HG02642 (cell line): ENCODE measurements around the gene ZNF780B.
"Not testable (repeated sequence)": the region's sequence is repeated elsewhere in the genome, so short reads cannot be mapped to it uniquely, and the experiment has no call there.

Source experiments
- ATAC-seq: cut with Tn5 transposase; IDR thresholded peaks from one replicate; pipeline ENCODE4 v1.9.1; 2021; ENCODE audit warnings: mild to moderate bottlenecking; ENCODE audit not compliant: unreplicated experiment, poor library complexity

Gene ZNF780B

DNA sequence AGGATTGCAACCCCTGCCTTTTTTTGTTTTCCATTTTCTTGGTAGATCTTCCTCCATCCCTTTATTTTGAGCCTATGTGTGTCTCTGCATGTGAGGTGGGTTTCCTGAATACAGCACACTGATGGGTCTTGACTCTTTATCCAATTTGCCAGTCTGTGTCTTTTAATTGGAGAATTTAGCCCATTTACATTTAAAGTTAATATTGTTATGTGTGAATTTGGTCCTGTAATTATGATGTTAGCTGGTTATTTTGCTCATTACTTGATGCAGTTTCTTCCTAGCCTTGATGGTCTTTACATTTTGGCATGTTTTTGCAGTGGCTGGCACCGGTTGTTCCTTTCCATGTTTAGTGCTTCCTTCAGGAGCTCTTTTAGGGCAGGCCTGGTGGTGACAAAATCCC, 14.3 kb downstream of the ZNF780B start:
- ATAC-seq, result not testable (repeated sequence)

DNA sequence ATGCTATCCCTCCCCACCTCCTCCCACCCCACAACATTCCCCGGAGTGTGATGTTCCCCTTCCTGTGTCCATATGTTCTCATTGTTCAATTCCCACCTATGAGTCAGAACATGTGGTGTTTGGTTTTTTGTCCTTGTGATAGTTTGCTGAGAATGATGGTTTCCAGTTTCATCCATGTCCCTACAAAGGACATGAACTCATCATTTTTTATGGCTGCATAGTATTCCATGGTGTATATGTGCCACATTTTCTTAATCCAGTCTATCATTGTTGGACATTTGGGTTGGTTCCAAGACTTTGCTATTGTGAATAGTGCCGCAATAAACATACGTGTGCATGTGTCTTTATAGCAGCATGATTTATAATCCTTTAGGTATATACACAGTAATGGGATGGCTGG, 18.0 kb downstream of the ZNF780B start:
- not testable (repeated sequence) for ATAC-seq

DNA sequence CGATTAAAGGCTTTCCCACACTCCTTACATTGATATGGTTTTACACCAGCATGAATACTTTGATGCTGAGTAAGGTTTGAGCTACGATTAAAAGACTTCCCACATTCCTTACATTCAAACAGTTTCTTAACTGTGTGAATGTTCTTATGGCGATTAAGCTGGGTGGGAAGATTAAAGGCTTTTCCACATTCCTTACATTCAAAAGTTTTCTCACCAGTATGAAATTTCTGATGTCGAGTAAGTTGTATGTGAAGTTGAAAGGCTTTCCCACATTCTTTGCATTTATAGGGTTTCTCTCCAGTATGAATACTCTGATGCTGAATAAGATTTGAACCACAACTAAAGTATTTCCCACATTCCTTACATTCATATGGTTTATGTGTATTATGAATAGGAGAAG, 20.0 kb downstream of the ZNF780B start:
- no peak for ATAC-seq

DNA sequence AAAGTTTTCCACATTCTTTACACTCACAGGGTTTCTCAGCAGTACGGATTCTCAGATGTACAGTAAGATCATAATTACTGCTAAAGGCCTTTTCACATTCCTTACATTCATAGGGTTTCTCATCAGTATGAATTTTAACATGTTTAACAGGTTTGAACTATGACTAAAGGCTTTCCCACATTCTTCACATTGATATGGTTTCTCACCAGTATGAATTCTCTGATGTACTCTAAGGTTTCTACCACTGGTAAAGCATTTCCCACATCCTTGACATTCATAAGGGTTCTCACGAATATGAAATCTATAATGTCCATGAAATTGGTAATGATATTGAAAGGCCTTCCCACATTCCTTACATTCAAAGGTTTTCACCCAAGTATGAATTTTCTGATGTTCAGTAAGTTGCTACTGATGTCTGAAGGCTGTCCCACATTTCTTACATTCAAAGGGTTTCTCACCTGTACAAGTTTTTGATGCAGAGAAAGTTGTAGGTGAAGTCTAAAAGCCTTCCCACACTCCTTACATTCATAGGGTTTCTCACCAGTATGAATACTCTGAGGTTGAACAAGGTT, 22.0 kb downstream of the ZNF780B start:
- no peak for ATAC-seq

DNA sequence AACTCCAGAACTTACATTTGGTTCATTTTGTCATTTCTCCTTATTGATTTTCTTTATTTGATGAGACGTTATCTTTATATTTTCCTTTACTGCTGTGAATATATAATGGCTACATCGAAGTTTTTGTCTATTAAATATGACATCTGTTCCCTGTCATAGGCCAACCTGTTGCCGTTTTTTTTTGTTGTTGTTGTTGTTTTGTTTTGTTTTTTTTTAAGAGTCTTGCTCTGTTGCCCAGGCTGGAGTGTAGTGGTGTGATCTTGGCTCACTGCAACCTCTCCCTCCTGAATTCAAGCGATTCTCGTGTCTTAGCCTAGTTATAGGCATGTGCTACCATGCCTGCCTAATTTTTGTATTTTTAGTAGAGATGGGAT, 29.4 kb downstream of the ZNF780B start:
- ATAC-seq, result no peak

DNA sequence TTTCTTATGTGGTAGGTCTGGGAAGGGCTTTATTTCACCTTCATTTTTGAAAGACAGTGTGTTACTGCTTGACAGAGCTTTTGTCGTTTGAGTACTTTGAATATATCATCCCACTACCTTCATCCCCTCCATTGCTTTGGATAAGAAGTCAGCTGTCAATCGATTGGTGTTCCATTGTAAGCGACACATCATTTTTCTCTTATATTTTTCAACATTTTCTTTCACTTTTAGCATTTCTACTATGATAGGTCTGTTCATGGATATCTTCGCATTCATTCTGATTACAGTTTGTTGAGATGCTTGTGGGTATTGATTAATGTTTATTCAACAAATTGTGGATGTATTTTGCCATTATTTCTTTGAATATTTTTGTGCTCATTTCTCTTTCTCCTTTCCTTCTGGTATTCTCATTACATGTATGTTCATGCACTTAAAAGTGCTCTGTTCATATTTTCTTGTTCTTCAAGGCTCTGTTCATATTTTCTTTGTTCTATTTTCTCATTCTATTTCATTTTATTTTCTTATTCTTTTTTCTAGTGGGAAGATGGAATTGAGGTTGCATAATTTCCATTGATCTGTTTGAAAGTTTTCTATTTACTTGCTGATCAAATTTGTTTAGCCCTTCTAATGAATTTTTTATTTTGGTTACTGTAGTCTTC, 30.0 kb downstream of the ZNF780B start:
- no peak for ATAC-seq

DNA sequence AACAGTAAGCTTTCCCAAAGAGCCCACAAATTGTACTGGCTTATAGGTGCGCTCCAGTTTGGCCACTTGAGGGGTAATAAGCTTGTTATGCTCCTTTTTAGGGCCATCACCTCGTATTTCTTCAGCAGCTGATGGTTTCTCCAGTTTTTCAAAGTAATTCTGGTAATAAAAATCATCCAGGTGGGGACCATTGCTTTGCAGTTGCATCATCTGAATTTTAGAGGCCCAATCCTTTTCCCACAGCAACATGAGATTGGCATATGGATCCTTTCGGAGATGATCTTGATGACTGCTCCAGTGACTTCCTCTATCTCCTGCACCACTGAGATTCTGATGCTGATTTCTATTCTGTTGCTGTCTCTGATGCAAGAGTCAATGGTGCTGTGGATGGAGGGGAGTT, 32.1 kb downstream of the ZNF780B start:
- no peak for ATAC-seq

DNA sequence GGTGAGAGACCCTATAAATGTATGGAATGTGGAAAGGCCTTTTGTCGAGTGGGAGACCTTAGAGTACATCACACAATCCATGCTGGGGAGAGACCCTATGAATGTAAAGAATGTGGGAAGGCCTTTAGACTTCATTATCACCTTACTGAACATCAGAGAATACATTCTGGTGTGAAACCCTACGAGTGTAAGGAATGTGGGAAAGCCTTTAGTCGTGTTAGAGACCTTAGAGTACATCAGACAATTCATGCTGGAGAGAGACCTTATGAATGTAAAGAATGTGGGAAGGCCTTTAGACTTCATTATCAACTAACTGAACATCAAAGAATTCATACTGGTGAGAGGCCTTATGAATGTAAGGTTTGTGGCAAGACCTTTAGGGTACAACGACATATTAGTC, 42.0 kb downstream of the ZNF780B start:
- no peak for ATAC-seq

DNA sequence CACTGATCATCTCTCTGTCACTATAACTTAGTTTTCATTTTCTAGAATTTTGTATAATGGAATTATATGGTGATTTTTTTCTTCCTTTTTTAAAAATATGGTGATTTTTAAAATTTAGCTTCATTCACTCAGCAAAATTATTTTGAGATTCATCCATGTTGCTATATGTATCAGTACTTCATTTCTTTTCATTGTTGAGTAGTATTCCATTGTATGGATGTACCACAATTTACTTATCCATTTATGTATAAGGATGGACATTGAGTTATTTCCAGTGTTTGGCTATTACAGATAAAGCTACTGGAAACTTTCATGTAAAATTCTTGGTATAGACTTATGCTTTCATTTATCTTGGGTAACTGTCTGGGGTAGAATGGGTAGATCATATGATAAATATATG, 46.4 kb downstream of the ZNF780B start:
- ATAC-seq, result no peak

DNA sequence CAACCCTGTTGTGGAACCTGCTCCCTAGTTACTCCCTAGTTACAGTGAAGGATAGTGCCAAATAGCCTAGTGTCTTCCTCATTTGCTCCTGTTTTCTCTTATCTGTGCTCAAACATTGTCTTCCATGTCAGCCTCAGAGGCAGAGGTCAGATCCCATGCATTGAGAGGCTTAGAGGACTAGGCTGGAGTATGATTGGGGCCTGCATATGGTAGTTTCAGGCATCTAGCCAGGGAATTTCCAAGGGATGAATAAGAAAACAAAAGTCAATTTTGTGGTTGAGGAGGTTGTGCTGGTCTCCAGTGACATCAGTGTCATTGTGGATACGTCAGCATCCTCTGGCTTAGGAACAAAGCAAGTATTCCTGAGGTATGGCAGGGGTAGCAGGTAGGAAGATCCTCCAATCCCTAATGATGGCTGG, 49.7 kb downstream of the ZNF780B start:
- ATAC-seq, result no peak

DNA sequence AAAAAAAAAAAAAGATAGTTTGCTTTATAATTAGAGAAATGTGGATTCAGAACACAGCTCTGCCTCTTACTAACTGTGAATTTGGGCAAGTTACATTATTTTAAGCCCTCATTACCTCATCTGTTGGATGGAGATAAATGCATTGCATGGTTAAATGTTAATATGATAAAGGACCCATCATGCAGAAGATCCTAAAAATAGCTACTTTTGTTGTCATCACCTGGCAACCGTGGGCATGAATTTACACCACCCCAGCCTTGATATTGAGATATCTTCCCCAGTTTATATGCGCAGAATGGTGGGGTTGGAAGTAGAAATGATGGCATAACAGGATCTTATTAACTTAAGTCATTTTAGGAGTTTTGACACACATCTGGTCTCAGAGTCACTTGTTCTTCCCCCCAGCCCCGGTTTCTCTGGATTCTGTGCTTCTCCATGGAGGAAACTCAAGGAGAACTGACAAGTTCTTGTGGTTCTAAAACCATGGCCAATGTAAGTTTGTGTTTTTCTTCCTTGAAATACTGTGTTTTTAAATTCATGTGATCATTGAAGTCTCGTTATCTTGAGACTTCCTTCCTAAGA, 50.2 kb downstream of the ZNF780B start:
- no peak for ATAC-seq

DNA sequence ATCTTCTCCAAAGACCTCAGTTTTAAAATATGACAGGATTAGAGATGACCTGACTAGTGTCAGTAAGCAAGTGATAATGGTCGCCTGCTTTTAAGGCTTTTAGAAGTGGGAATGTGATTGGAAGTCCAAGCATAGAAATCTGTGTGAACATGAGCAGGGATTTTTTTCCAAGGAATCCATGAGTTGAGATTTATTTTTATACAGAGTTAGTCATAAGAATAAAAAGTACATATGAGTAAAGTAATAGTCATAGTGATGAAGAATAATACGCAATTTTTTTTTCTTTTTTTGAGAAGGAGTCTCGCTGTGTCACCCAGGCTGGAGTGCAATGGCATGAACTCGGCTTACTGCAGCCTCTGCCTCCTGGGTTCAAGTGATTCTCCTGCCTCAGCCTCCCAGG, 57.5 kb downstream of the ZNF780B start:
- ATAC-seq, result no peak

DNA sequence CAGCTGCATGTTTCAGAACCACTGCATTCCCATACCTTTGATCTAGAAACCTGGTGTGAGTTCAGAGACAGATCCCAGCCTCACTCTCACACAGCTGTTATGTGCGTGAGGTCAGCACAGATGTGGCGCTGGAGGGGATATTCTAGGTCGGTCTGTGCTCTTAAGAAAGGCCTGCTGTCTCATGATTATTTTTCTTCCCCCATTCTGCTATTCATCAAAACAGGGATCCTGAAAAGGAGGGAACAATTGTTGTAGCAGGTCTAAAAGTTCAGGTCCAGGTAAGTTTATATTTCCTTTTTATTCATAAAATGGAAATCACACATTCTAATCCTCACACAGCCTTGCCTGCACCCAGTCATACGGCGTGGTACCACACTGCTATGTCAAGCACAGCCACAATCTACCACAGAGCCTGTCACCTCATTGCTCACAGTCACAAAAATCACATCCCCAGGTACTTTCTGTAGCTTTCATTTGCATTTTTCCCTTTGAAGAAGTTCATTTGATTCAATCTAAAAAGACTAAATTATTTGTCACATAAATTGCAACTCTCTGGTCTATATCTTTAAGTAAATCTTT, 58.3 kb downstream of the ZNF780B start:
- ATAC-seq, result peak; percentile 16

DNA sequence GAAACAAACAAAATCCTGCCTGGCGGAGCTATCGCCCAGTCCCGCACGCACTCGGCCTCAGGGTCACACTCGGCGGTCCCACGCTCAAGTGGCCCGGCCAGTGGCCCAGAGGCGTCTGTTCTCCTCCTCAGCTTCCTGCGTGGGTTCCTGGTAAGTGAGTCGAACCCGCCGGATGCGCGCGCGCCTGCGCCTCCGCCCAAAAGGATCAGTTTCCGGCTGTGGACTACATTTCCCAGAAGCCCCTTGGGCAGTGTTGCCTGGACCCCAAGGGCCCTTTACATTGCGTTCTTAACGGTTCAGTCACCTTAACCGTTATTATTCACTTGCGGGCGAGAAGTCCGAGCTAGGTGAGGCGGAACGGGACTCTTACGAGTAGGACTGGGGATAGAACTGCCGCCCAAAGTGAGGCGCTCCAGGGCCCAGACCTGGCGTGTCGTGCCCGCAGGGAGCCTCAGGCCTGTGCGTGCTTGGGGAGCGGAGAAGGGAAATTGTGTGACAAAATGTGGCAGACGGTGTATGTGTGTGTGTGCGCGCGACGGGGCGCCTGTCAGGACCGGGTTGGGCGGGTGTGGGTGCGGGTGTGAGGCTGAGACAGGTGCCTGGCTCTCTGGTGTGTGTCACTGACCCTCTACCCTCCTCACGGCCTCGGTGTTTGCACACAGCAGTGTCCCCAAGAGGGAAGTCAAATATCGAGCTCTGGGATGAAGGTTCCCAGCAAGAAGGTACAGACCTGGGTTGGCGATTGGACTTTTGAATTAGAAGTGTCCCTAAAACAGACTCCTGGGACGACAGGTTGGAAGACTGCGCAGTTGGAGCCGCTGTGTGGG, 59.0 kb downstream of the ZNF780B start, which contains the start of gene ZNF546:
Gene ZNF546 (plus strand): TSS at position 250 of the 827 bp plus-strand sequence. CDS start 1,267 bp downstream, outside the sequence.
- ATAC-seq, result peak; percentile 89

DNA sequence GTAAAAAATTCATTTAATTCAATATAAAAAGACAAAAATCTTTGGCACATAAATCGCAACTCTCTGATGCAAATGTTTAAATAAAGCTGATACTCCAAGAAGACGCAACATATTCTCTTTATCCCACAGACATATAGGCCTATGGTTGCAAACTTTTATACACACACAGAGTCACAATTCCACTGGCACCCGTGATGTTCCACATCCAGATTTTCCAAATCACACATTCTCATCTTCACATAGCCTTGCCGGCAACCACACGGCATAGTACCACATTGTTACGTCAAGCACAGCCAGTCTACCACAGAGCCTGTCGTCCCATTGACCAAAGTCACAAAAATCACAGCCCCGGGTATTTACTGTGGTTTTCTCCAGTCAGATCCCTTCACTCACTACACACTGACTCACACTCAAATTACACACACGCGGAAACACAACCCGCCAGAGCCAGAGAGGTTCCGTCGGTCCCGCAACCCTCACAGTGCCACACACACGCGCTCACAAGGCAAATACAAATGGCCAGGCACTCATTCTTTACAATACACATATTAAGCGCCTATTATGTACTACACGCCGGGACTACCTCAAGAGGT, 59.7 kb downstream of the ZNF780B start:
- ATAC-seq, result peak; percentile 20

DNA sequence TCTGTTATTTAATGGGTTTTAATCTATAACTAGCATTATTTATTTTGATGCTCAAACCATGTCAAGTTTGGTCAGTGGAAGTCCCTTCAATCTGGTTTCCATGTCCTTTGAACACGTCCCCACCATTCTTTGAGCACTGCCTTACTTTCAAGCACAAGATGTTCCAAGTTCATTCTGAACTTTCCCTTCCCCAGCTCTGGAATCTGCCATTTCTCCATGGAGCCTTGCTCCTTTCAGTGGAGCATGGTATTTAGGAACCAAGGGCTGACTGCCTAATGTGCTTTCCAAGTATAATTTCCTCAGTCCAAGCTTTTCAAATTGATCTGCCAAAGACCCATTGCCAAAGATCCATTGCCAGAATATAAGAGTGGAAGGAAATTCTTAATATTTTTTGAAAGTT, 60.2 kb downstream of the ZNF780B start:
- ATAC-seq, result no peak

DNA sequence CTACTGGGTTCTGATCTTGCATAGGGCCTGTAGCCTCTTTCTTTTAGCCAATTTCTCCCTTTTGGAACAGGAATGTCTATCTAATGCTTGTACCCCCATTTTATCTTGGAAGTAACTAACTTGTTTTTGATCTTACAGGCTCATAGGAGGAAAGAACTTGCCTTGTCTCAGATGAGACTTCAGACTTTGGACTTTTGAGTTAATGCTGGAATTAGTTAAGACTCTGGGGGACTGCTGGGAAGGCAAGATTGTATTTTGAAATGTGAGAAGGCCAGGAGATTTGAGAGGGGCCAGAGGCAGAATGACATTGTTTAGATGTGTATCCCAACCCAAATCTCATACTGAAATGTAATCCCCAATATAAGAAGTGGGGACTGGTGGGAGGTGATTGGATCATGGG, 61.7 kb downstream of the ZNF780B start:
- no peak for ATAC-seq

DNA sequence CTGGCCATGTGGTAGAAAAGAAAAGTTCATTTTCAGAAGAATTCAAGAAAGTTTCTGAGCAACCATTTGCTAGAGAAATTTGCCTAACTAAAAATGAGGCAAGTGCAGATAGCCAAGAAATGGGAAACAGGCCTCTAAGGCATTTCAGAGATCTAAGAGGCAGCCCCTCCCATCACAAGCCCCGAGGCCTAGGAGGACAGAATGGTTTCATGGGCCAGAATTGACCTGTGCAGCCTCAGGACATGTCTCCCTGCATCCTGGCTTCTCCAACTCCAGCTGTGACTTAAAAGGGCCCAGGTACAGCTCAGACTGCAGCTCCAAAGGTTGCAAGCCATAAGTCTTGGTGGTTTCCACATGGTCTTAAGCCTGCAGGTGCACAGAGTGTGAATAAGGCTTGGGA, 62.4 kb downstream of the ZNF780B start:
- no peak for ATAC-seq

DNA sequence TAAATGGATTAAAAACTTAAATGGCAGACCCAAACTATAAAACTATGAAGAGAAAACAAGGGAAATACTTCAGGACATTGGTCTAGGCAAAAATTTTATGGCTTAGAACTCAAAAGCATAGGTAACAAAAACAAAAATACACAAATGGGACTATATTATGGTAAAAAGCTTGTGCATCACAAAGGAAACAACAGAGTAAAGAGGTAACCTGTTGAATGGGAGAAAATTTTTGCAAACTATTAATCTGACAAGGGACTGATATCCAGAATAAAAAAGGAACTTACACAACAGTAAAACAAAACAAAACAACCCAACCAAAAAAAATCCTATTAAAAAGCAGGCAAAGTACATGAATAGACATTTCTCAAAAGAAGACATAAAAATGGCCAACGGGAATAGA, 68.4 kb downstream of the ZNF780B start:
- no peak for ATAC-seq

DNA sequence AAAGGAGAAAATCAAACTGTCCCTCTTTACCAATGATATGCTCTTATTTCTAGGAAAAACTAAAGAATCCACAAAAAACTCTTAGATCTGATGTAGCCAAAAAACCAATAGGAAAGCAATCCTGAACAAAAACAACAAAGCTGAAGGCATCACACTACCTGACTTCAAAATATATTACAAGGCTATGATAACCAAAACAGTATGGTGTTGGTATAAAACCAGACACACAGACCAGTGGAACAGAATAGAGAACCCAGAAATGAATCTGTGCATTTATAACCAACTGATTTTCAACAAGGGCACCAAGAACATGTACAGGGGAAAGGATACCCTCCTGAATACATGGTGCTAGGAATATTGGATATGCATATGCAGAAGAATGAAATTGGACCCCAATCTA, 68.9 kb downstream of the ZNF780B start:
- no peak for ATAC-seq
